GM21717 (cell line): ENCODE data around the gene SLC35F4.

Experiments
- ATAC-seq: cut with Tn5 transposase; IDR thresholded peaks from one replicate; pipeline ENCODE4 v1.9.1; 2021; ENCODE audit warnings: mild to moderate bottlenecking, moderate library complexity; ENCODE audit not compliant: unreplicated experiment

Gene SLC35F4

DNA sequence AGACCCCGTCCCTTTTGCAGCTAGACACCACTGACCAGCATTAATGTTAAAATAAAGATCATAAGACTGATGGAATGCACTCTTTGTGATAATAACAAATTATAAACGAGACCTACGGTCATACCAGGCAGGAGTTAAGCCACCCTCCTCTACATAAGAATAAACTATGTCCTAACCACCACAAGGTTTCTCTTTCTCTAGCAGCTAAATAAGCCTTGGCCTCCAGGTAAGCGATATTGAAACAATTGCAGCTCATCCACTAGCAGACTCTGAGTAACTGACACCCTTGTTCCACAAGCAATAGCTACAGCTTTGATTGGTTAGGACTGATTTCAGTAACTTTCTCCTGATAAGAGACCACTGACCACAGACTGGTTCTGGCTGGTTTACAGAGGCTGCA lies 228.0 kb downstream of the SLC35F4 start:
- no peak for ATAC-seq

DNA sequence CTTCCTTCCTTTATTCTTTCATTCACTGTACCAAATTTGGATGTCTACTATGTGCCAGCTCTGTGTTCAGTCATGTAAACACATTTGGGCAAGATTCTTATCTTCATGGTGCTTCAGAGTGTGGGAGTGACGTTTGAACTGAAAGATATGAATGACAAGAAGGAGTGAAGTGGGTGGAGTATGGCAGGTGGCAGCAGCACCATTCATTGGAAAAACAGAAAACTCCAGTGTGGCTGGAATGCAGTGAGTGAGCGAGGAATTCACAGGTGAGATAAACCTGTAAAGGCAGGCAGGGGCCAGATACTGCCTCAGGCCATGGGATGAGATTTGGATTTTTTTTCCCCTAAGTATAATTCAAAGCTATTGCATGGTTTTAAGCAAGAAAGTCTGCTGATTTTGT lies 231.6 kb downstream of the SLC35F4 start:
- ATAC-seq = no peak

DNA sequence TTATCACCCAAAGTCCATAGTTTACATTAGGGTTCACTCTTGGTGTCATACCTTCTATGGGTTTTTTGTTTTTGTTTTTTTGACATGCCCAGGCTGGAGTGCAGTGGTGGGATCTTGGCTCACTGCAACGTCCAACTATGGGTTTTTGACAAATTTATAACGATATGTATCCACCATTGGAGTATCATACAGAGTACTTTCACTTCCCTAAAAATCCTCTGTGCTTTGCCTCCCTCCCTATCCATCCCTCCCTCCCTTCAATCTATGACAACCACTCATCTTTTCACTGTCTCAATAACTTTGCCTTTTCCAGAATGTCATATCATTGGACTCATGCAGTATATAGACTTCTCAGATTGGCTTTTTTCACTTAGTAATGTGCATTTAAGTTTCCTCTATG lies 233.2 kb downstream of the SLC35F4 start:
- ATAC-seq = no peak

DNA sequence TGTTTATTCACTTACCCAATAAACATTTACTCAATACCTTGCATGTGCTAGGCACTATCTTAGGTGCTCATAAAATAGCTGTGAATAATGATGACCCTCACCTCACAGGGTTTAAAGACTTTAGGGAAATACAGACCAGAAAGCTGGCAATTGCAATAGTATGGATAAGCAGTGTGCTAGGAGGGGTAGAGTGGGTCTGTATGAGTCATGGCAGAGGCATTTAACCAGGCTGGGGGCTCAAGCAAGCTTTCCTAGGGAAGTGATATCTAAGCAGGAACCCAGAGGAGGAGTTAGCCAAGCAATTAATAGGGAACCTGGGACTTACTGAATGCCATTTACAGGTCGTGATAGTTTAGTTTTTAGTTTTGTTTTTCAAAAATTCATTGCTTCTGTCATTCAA lies 248.4 kb downstream of the SLC35F4 start:
- ATAC-seq = no peak

DNA sequence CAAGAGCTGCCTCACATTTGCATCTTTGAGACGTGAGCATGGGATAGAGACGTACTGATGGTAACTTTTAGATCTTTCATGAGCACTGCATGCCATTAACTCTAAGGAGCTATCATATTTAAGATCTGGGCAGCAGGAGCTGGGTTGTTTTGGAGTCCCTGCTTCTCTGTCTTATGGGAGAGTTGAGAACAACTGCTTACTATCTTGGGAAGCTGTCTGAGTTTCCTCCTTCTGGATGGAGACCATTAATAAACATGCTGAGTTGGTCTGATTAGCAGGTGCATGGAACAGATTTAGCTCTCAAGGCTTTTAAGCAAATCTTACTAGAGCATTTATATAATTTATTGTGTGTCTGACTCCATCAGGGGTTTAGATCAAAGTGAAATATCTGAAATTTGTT lies 252.9 kb downstream of the SLC35F4 start:
- ATAC-seq = no peak

DNA sequence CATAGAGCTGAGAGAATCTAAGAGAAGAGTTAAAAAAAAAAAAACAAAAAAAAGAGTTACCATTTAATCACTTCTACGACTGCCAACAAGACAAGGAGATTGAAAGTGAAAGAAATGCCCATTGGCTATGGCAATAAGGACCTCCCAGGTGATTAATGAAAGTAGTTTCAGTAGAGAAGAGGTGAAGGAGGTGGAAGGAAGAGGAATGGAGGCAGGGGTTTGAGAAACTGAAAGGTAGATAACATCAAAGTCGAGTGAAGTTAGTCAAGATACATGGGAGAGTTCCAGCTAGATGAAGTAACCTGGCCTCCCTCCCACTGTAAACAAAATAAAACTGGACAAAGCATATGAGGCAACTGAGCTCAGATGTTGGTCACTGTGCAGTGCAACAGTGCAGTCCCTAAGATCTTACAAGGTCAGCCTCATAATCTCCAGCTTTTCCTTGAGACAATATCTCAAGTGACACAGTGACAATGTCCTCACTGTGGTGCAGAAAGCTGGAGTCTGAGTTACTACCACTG lies 254.3 kb downstream of the SLC35F4 start:
- no peak for ATAC-seq

DNA sequence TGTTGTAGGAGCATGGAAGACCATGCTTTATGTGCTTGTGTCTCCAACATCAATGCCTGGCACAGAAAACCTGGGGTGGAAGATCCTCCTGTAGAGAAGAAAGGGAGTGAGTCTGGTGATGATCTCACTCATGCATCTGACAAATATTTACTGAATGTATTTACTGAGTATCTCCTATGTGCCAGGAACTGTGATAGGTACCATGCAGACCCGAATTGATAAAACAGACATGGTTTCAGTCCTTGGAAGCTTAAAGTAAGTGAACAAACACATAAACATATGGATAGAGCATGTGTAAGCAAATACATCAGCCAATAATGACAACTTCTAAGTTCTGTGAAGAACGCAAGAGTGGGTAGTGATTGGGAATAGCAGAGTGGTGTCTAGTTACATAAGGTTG lies 255.3 kb downstream of the SLC35F4 start:
- no peak for ATAC-seq

DNA sequence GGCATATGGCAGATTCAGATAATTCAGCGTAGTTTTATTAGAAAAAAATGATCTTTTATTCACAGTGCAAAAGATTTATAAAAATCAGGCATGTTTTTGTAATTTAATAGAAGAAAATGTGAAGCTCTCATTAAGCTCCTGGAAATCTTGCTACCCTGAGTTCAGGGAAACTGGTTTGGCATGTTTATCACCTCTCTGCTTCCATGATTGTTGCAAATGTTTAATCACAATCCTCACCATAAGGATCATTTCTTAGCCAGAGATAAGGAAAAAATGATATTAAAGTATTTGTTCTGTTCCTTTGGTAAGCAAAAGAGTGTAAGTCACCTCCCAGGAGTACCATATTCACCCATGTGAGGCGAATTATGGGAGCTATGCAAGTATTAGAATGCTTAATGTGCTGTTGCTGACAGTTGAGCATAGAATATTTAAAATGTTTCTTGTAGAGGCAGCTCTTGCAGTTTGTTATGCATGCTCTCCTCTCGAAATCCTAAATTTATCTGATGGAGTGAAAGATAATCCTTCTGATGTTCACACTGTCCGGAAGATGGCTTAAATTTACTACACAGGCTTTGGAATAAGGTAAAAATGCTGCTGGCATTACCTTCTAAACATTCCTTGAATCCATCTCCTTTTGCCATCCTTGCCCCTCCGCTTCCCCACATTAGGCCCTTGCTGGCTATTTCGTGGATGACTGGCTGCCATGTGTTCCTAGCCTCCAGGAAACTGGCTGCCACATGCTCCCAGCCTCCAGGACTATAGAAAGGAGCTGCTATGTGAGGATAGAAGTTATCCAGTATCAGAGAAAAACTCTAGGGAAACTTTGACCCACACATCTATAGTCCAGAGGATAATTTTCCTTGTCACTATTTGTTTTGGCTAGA lies 256.5 kb downstream of the SLC35F4 start:
- no peak for ATAC-seq

DNA sequence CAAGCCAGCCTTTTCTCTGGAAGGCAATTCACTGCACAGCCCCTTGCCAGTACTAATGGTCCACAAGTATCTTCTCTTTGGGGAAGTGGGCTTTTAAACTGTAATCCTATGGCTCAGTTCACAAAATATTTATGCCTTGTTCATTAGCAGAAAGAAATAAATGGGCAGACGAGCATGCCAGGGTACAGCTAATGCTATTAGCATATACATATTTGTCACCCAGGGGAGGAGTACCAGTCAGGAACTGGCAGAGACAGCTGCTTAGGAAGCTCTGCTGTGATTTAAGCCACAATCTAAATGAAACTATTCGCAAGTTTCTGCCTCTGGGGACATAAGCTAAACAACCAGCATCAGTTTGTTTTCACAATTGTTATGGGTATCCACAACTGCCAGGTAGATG lies 258.8 kb downstream of the SLC35F4 start:
- ATAC-seq = no peak

DNA sequence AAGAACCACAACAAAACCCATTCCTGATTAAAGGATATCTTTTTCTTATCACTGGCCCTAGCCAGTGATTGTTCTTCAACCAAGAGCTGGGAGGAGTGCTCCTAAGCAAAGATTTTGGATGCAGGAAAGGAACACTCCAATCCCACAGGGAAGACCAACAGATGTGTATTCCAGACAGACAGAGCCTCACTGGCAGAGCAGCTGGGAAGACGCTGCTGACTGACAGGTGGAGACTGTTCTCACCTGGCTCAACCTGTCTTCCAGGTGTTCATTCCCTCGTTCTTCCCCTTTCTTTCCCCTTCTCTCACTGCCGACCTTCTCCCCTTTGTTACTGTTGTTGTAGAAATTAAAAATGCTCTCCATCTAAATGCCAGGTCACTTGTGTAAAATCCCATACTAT lies 282.5 kb downstream of the SLC35F4 start:
- ATAC-seq = no peak

DNA sequence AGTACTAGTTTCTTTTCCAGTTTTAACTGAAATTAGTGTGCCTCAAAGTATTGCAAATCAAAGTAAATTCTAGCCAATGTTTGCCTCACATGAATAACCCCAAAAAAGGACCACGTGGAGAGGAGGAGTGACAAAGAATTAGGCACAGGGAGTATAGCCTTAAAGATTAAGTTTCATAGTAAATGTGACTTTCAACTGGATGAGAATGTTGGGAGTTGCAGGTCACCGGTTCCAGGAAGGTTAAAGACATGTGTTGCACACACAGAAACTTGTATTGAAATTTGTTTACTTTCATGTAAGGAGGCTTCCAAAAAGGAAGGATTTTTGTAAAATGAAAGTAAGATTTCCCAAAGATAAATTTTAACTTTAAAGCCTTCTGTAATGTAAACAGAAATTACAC lies 283.1 kb downstream of the SLC35F4 start:
- no peak for ATAC-seq

DNA sequence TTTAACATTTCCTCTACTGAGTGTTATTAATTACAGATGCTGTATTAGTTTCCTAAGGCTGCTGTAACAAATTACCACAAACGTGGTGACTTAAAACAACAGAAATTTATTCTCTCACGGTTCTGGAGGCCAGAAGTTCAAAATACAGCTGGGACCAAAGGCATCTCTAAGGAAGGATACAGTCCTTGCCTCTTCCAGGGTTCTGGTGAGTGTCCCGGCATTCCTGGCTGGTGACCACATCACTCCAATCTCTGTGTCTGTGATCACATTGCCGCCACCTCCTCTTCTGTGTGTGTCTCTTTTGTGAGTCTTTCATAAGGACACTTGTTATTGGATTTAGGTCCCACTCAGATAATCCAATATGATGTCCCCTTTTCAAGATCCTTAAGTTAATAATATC lies 287.1 kb downstream of the SLC35F4 start:
- ATAC-seq = no peak

DNA sequence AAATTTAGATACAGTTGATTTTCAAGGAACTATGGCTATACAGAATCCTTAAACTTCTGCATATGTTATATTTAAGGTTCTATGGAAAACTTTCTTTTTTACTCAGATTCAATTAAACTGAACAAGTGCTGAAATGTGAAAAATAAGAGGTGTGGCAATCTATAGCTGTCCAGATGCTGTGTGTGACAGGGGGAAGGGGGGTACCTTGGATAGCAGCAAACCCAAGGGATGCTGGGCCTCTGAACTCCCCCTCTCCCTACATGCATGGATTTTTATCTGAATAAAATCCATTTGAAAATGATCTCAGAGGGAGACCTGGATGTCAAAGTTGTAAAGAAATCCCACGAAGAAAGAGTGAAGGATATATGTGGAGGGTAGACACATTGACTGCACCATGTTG lies 289.4 kb downstream of the SLC35F4 start:
- no peak for ATAC-seq

DNA sequence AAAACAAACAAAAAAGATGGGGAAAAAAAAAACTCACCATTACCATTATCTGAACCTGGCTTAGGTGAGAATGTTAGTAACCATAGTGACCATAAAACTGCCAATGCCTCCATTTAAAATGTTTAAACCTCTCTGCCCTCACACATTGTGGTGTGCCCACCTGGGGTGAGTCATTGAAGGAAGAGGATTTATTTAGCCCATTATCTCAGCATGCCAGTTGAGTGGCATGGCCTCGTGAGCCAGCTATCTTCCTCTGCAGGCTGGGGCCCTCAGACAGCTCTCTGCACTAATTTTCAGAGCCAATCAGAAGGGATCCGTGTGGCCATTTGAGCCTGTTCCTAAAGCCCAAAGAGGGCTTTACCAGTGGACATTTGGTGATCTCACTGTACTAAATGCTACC lies 290.4 kb downstream of the SLC35F4 start:
- no peak for ATAC-seq

DNA sequence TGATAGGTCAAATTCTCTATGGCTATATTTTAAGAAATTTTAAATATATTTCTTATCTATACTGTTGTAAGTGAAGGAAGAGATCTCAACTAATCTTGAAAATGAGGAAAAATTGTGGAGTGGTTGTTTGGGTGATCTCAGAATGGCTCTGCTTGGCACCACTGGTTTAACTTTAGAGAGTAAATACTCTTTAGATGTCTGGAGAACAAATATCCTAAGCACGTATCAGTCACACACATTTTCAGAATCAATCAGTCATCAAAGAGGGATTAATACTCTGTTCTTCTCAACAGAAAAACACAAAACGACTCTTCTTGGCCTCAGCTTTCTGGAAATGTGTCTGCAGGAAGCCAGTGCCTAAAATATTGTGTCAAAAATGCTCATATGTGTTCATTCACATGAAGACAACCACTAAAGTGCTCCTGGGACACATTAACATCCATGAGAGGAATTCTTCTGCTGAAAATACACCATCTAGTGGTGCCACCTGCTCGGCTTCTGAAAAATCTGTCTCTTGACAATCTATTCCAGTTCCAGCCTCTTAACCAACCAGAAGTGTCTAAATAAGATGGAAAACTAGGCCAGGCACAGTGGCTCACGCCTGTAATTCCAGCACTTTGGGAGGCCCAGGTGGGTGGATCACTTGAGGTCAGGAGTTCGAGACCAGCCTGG lies 291.1 kb downstream of the SLC35F4 start:
- no peak for ATAC-seq

DNA sequence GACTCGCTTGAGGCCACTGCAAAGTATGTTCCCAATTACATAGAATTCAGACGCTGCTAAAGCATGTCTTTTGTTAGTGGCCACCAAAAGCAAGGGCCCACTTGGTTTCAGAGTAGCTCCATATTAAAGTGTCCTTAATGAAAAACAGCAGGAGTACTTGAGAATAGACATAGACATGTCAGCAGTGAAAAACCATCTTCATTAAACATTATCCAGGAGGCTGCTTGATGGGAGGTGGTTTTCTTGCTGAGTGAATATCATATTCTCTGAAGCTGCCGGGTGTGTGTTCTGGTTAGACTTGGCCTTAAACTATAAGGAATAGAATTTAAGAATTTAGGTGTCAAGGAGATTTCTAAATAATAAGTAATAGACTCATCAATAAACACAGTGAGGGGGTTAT lies 292.7 kb downstream of the SLC35F4 start:
- no peak for ATAC-seq

DNA sequence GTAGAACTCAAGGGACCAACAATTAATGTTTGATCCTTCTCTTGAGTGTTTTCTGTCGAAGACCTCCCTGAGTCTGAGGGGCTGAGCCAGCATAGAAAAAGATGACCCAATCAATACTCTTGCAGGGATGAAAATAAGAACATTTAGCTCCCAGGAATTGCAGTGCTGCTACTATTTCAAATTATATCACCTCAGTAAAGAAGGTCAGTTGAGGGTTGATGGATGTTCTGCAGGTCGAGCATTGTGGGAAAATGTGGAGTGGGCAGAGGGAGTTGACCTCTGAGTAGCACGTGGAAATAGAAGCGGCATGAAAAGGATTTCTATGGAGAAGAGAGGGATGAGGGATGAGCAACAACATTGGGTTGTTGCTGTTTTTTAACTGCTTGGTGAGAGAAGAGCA lies 297.3 kb downstream of the SLC35F4 start:
- no peak for ATAC-seq

DNA sequence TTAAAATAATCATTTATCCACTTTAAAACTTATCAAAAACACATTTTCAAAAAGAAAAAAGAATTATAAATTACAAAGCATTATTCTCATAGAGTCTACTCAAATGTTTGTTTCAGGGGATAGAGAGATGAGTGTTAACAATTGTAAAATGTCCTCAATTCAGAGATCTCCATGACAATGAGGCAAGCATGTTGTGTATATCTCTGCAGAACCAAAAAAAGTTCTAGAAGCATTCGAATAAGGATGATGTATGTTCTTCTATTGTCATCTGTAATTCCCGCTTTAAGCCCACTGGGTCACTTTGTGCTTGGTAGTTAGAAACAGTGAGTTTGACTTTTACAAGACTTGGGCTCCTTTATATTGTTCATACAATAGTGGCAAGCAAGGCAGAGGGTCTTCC lies 298.7 kb downstream of the SLC35F4 start:
- ATAC-seq = no peak

DNA sequence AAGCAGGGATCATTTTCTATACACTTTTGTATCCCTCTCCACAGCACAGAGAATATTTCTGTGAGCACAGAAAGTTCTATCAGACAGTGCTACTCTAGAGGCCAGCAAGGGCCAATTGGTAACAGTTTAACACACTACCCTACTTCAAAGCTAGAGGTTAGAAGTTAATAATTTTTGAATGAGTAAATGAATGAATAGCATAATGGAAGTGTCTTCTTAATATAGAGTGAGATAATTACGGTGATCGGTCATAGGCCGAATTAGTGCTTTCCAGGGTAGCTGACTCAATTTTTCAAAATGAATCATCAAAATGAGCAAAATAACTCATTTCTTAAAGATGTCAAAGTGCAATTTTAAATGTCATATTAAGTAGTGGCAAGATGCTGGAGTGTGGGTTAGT lies 305.2 kb downstream of the SLC35F4 start:
- no peak for ATAC-seq

DNA sequence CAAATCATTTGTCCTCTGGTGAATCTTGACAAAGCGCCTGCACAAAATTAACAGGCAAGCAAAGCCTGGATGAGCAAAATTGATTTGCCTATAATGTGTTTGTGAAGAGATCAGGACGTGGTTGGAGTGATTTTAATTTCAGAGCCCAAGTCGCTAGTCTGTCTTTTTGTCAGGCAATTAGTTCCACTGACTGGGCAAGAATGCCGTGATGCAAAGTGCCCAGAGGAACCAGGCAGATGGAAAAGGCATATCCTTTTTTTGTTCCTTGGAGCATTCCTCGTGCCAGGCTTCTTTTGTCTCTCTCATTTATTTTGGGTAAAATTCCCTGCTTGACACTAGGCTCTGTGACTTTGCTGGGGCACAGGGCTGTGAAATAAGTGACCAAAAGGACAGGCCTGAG lies 306.3 kb downstream of the SLC35F4 start:
- ATAC-seq = no peak

DNA sequence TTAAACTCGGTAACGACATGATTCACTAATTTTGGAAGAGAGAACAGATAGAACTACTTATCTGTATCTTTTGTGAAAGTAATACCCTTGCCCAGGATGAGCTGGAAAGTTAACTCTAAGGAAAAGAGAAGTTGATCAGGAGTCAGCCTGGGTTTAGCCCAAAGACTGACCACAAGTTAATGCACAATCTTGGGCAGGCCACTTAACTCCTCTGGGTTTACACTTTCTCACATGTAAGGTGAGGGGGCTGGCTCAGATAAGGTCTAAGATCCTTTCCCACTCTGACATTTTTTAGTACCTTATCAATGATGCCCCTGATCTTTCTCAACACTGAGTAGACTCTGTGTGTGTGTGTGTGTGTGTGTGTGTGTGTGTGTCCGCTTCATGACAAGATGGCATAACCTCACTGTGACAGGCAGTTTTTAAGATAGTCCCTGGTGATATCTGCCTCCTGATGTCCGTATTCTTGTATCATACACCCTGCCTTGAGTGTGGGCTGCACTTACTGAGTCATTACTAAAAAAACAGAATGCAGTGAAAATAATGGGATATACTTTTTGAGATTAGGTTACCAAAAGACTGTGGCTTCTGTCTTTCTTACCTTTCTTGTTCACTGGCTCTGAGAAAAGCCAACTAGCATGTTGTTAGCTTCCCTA lies 316.0 kb downstream of the SLC35F4 start:
- ATAC-seq = no peak
